IMR-90 (cell line): ENCODE measurements around the gene PTGR3. TPM values are rescaled to one million over a fixed set of nuclear protein-coding genes. Genes with fewer than 3 reads are reported as not detected.

Experiments
- ATAC-seq: fragments of 200-7000 bp; cut with Tn5 transposase; 2 replicates; pipeline ENCODE4 v1.9.1; 2020; ENCODE audit warnings: low read depth, mild to moderate bottlenecking, moderate library complexity
- BruUV-seq: library from RNA; stranded (reverse); fragments of 400-500 nt; replicated peaks from 2 replicates; lab custom pipeline; 2021; lab: Mats Ljungman, UMichigan
- CTCF ChIA-PET: fragments of 300-600 bp; formaldehyde crosslinking; extraction: SDS; loops from one replicate; lab custom pipeline; 2021; ENCODE audit warnings: antibody characterized with exemption; lab: Yijun Ruan, JAX
- POLR2A ChIA-PET: fragments of 300-600 bp; sonication (Branson Sonifier 250); formaldehyde crosslinking; loops from one replicate; lab custom pipeline; 2022; ENCODE audit warnings: antibody characterized with exemption; ENCODE audit not compliant: unreplicated experiment; lab: Charles Lee
- DNase-seq: peaks from one replicate; pipeline ENCODE4 v3.0.0; 2013
- H2AFZ ChIP-seq: replicated peaks from 2 replicates; pipeline ENCODE3; 2013; ENCODE audit warnings: low read length, mild to moderate bottlenecking; ENCODE audit not compliant: poor library complexity
- H2AK5ac ChIP-seq: 2 replicates; pipeline ENCODE4 v1.6.1; 2013; ENCODE audit warnings: low read depth, low read length, inconsistent platforms
- H2AK9ac ChIP-seq: replicated peaks from 2 replicates; pipeline ENCODE3; 2013; ENCODE audit warnings: mild to moderate bottlenecking, low read depth, low read length, moderate library complexity; ENCODE audit not compliant: poor library complexity
- H2BK120ac ChIP-seq: 2 replicates; pipeline ENCODE4 v1.6.1; 2013; ENCODE audit warnings: low read depth, low read length, inconsistent platforms
- H2BK15ac ChIP-seq: 3 replicates; pipeline ENCODE4 v1.6.1; 2013; ENCODE audit warnings: low read depth, low read length, inconsistent platforms
- H2BK20ac ChIP-seq: 2 replicates; pipeline ENCODE4 v1.6.1; 2013; ENCODE audit warnings: low read depth, mild to moderate bottlenecking, inconsistent platforms, low read length, moderate library complexity
- H2BK5ac ChIP-seq: 2 replicates; pipeline ENCODE4 v1.6.1; 2013; ENCODE audit warnings: mild to moderate bottlenecking, low read depth, low read length, inconsistent platforms; ENCODE audit not compliant: poor library complexity, severe bottlenecking
- H3K14ac ChIP-seq: replicated peaks from 2 replicates; pipeline ENCODE4 v1.6.1; 2013; ENCODE audit warnings: low read depth, low read length, inconsistent platforms
- H3K18ac ChIP-seq: 2 replicates; pipeline ENCODE4 v1.6.1; 2013; ENCODE audit warnings: low read depth, low read length, control low read depth
- H3K23ac ChIP-seq: 2 replicates; pipeline ENCODE4 v1.6.1; 2013; ENCODE audit warnings: low read depth, low read length, inconsistent platforms
- H3K27ac ChIP-seq: 2 replicates; pipeline ENCODE4 v1.5.1; 2013; ENCODE audit warnings: mild to moderate bottlenecking, control low read depth, low read length; ENCODE audit not compliant: insufficient read depth
- H3K27me3 ChIP-seq: 2 replicates; pipeline ENCODE4 v1.6.1; 2013; ENCODE audit warnings: low read length; ENCODE audit not compliant: control insufficient read depth, insufficient read depth
- H3K36me3 ChIP-seq: 2 replicates; pipeline ENCODE4 v1.6.1; 2013; ENCODE audit warnings: low read length, mixed read lengths; ENCODE audit not compliant: control insufficient read depth, insufficient read depth
- H3K4ac ChIP-seq: 2 replicates; pipeline ENCODE4 v1.6.1; 2013; ENCODE audit warnings: low read depth, low read length, inconsistent platforms
- H3K4me1 ChIP-seq: 2 replicates; pipeline ENCODE4 v1.6.1; 2013; ENCODE audit warnings: low read length, mixed read lengths; ENCODE audit not compliant: control insufficient read depth, insufficient read depth
- H3K4me2 ChIP-seq: 2 replicates; pipeline ENCODE4 v1.6.1; 2013; ENCODE audit warnings: low read depth, mild to moderate bottlenecking, control low read depth, low read length, moderate library complexity
- H3K4me3 ChIP-seq: 2 replicates; pipeline ENCODE4 v1.5.1; 2013; ENCODE audit warnings: low read depth, mild to moderate bottlenecking, control low read depth, low read length, moderate library complexity; ENCODE audit not compliant: insufficient read depth
- H3K56ac ChIP-seq: 2 replicates; pipeline ENCODE4 v1.6.1; 2013; ENCODE audit warnings: low read length, inconsistent platforms; ENCODE audit not compliant: insufficient read depth; ENCODE audit errors: extremely low read depth
- H3K79me1 ChIP-seq, 2 experiments: 2 replicates each; pipeline ENCODE4 v1.6.1; 2013; ENCODE audit warnings: low read length in 2 of 2, inconsistent platforms in 1 of 2, low read depth in 1 of 2
- H3K9ac ChIP-seq: 2 replicates; pipeline ENCODE4 v1.6.1; 2013; ENCODE audit warnings: low read depth, low read length, control low read depth
- H3K9me1 ChIP-seq: 2 replicates; pipeline ENCODE4 v1.6.1; 2013; ENCODE audit warnings: low read length, inconsistent platforms; ENCODE audit not compliant: insufficient read depth
- H3K9me3 ChIP-seq: 2 replicates; pipeline ENCODE4 v1.6.1; 2013; ENCODE audit warnings: low read length; ENCODE audit not compliant: control insufficient read depth, insufficient read depth
- H4K20me1 ChIP-seq: 2 replicates; pipeline ENCODE4 v1.6.1; 2013; ENCODE audit warnings: low read length, inconsistent platforms; ENCODE audit not compliant: insufficient read depth
- H4K5ac ChIP-seq: 2 replicates; pipeline ENCODE4 v1.6.1; 2013; ENCODE audit warnings: mild to moderate bottlenecking, low read depth, low read length, control low read depth
- H4K8ac ChIP-seq, 2 experiments: 2 replicates each; pipeline ENCODE4 v1.6.1; 2013; ENCODE audit warnings: low read depth in 2 of 2, low read length in 2 of 2, control low read depth in 1 of 2, inconsistent platforms in 1 of 2
- H4K91ac ChIP-seq: 2 replicates; pipeline ENCODE4 v1.6.1; 2013; ENCODE audit warnings: low read depth, low read length, inconsistent platforms; ENCODE audit not compliant: insufficient read depth
- BHLHE40 ChIP-seq: fragments of 150-350 bp; IDR thresholded peaks from 2 replicates; pipeline ENCODE4 v1.6.1; 2016; ENCODE audit warnings: mild to moderate bottlenecking, low read depth, low read length
- CEBPB ChIP-seq: IDR thresholded peaks from 2 replicates; pipeline ENCODE4 v1.6.1; 2012; ENCODE audit warnings: low read depth, low read length, improper control_type of control experiment
- CHD1 ChIP-seq: IDR thresholded peaks from 2 replicates; pipeline ENCODE4 v1.6.1; 2012; ENCODE audit warnings: low read depth, low read length, improper control_type of control experiment
- CTCF ChIP-seq: conservative IDR thresholded peaks from 2 replicates; pipeline ENCODE4 v1.5.1; 2012; ENCODE audit warnings: mild to moderate bottlenecking, low read depth, low read length, improper control_type of control experiment
- ELK1 ChIP-seq: fragments of 150-350 bp; IDR thresholded peaks from 2 replicates; pipeline ENCODE4 v1.6.1; 2016; ENCODE audit warnings: low read depth, mild to moderate bottlenecking, low read length, moderate library complexity, borderline replicate concordance
- FOS ChIP-seq: fragments of 150-350 bp; IDR thresholded peaks from 2 replicates; pipeline ENCODE4 v1.6.1; 2016; ENCODE audit warnings: low read depth, low read length
- MAFK ChIP-seq: IDR thresholded peaks from 2 replicates; pipeline ENCODE4 v1.6.1; 2012; ENCODE audit warnings: low read depth, low read length, improper control_type of control experiment
- MAZ ChIP-seq: IDR thresholded peaks from 2 replicates; pipeline ENCODE4 v1.6.1; 2012; ENCODE audit warnings: low read depth, mild to moderate bottlenecking, low read length, improper control_type of control experiment, moderate library complexity, borderline replicate concordance
- MXI1 ChIP-seq: IDR thresholded peaks from 2 replicates; pipeline ENCODE4 v1.6.1; 2012; ENCODE audit warnings: low read depth, mild to moderate bottlenecking, low read length, moderate library complexity, borderline replicate concordance
- NFE2L2 ChIP-seq: fragments of 150-350 bp; IDR thresholded peaks from 2 replicates; pipeline ENCODE4 v1.6.1; 2016; ENCODE audit warnings: low read depth, mild to moderate bottlenecking, low read length
- POLR2A ChIP-seq: IDR thresholded peaks from 2 replicates; pipeline ENCODE4 v1.6.1; 2012; ENCODE audit warnings: mild to moderate bottlenecking, low read depth, low read length
- RAD21 ChIP-seq: IDR thresholded peaks from 2 replicates; pipeline ENCODE4 v1.6.1; 2012; ENCODE audit warnings: low read length, improper control_type of control experiment
- RCOR1 ChIP-seq: IDR thresholded peaks from 2 replicates; pipeline ENCODE4 v1.6.1; 2012; ENCODE audit warnings: mild to moderate bottlenecking, low read length, improper control_type of control experiment; ENCODE audit not compliant: insufficient replicate concordance
- RFX5 ChIP-seq: IDR thresholded peaks from 2 replicates; pipeline ENCODE4 v1.8.0; 2012; ENCODE audit warnings: low read depth, mild to moderate bottlenecking, low read length, moderate library complexity
- SMC3 ChIP-seq: fragments of 150-350 bp; IDR thresholded peaks from 2 replicates; pipeline ENCODE4 v1.6.1; 2016; ENCODE audit warnings: low read depth, mild to moderate bottlenecking, antibody characterized with exemption, low read length, moderate library complexity
- USF2 ChIP-seq: fragments of 150-350 bp; IDR thresholded peaks from 2 replicates; pipeline ENCODE4 v1.6.1; 2017; ENCODE audit warnings: mild to moderate bottlenecking, antibody characterized with exemption, low read length, low read depth
- WGBS, 2 experiments: methylation state at CpG; one replicate each; pipeline versions ENCODE4 v1.1.5 to v1.1.7; 2013; ENCODE audit warnings: missing lambda C conversion rate in 2 of 2; ENCODE audit not compliant: insufficient read length in 1 of 2; ENCODE audit errors: extremely low coverage in 2 of 2; 5-methylcytosine and 5-hydroxymethylcytosine counted together
- dilution Hi-C: fragments of 300-500 bp; cut with HindIII; formaldehyde crosslinking; loops from one replicate; pipeline ENCODE4 v1.14.3; 2018; ENCODE audit warnings: low sequenced_read_pairs; ENCODE audit not compliant: unreplicated experiment
- in situ Hi-C: fragments of 300-500 bp; cut with MboI; formaldehyde crosslinking; loops from 3 replicates; pipeline ENCODE4 v1.14.3; 2019; ENCODE audit warnings: low sequenced_read_pairs, inconsistent platforms, mixed read lengths
- intact Hi-C: fragments of 100-400 bp; cut with micrococcal nuclease; formaldehyde crosslinking; loops from 2 replicates; pipeline ENCODE4 v1.10.0; 2022
- polyA plus RNA-seq, 3 experiments: library from polyadenylated mRNA; depleted of rRNA; stranded (reverse); fragments of >200 nt; gene quantifications; 2 replicates each; pipeline ENCODE4 v1.2.3, GENCODE V29; 2012; ENCODE audit warnings: low replicate concordance in 1 of 3
- total RNA-seq: library from RNA; depleted of rRNA; stranded (reverse); fragments of >200 nt; gene quantifications from 2 replicates; pipeline ENCODE4 v1.2.3, GENCODE V29; 2012

PTGR3 gene
- total and polyA plus RNA-seq, 2 of the 4 experiments (the other 2 are of a cell fraction): 16.1 to 26.4 TPM

GRCh38 chr18:75199327-75199726, 9.6 kb downstream of the PTGR3 start:
- no peak for TF ChIP-seq BHLHE40
- TF ChIP-seq USF2: no peak
- TF ChIP-seq ELK1: no peak
- TF ChIP-seq CTCF: no peak
- no peak for TF ChIP-seq CEBPB
- TF ChIP-seq RCOR1: no peak
- no peak for TF ChIP-seq MAFK
- TF ChIP-seq NFE2L2: no peak
- TF ChIP-seq FOS: no peak
- TF ChIP-seq MAZ: no peak
- no peak for TF ChIP-seq SMC3
- no peak for TF ChIP-seq POLR2A
- no peak for TF ChIP-seq RAD21
- no peak for TF ChIP-seq CHD1
- no peak for TF ChIP-seq RFX5
- TF ChIP-seq MXI1: no peak
- Histone ChIP-seq H3K4me1 (peaks cover 9% of the 10 kb centered on the region), H3K14ac (no peak overlapping the region), H4K5ac (0 out of 2 replicates have a peak overlapping the region, but pooled peaks have one; percentile 22), H4K91ac (no peak overlapping the region), H3K27me3 (no peaks in the 10 kb centered on the region), H3K36me3 (peaks cover 18% of the 10 kb centered on the region), H2BK5ac (no peak overlapping the region), H3K23ac (no peak overlapping the region), H3K9ac (no peak overlapping the region), H3K9me3 (no peaks in the 10 kb centered on the region), H4K8ac (no peak overlapping the region), H2AK9ac (no peak overlapping the region), H3K4ac (no peak overlapping the region), H3K56ac (no peak overlapping the region), H3K4me2 (no peak overlapping the region), H3K79me1 (peaks cover 18 to 50% of the 10 kb centered on the region in 2 experiments), H3K9me1 (peaks cover 9% of the 10 kb centered on the region), H3K27ac (no peak overlapping the region), H3K4me3 (no peak overlapping the region), H3K18ac (no peak overlapping the region), H2AFZ (no peak overlapping the region), H2AK5ac (no peak overlapping the region), H2BK120ac (no peak overlapping the region), H2BK15ac (no peak overlapping the region), H2BK20ac (no peak overlapping the region), H4K20me1 (no peaks in the 10 kb centered on the region; the same call in none of the 2 replicates)
- CTCF ChIA-PET: no interaction called here
- in situ Hi-C loops: loop anchor here (5.0 kb wide), 1 partner anchor 542 kb away; no protein-coding TSS in a partner anchor
- BruUV-seq: no TSS peak
- ATAC-seq: no peak
- no CpG with 5 or more reads among the region's 4 CpGs for WGBS, 2 experiments
- DNase-seq: peak; percentile 13
- POLR2A ChIA-PET: no interaction called here
- dilution Hi-C loops: no loop called here
- intact Hi-C loops: no loop called here
